GM12874 (cell line): ENCODE measurements around the gene ANKRD34B.

Source experiments
- CTCF ChIP-seq: IDR thresholded peaks from 2 replicates; pipeline ENCODE4 v1.5.1; 2011; ENCODE audit warnings: low read depth, mild to moderate bottlenecking, control low read depth, low read length, moderate library complexity; ENCODE audit not compliant: insufficient read depth

Gene ANKRD34B

DNA sequence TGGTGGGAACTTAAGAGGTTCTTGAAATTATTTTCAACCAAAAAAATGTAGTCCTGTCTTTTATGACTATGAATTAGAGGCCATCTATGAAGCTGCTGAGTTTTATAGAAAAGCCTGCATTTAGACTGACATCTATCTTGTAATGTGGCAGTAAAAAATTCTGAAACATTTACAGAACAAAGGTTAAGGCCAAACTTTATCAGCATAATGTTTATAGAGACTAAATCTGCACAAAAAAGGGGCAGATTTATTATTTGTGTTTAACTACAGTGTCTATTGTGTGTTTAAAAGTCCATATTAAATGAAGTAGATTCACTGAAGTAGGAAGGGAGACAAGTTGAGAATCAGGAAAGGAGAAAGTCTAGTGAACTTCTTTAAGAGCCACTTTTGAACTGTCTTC is 37.3 kb upstream of the ANKRD34B start:
- no peak for TF ChIP-seq CTCF

- TF ChIP-seq CTCF, result no peak
Observed at GRCh38 chr5:80600943-80601693, 31.0 kb upstream of the ANKRD34B start.

DNA sequence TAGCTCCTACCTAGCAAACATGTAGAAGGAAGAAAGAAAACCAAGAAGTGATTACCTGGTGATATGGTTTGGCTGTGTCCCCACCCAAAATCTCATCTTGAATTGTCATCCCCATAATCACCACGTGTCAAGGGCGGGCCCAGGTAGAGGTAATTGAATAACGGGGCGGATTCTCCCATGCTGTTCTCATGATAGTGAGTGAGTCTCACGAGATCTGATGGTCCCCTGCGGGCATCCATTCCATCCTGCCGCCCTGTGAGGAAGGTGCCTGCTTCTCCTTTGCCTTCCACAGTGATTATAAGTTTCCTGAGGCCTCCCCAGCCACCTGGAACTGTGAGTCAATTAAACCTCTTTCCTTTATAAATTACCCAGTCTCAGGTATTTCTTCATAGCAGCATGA is 27.4 kb upstream of the ANKRD34B start:
- TF ChIP-seq CTCF, result no peak

DNA sequence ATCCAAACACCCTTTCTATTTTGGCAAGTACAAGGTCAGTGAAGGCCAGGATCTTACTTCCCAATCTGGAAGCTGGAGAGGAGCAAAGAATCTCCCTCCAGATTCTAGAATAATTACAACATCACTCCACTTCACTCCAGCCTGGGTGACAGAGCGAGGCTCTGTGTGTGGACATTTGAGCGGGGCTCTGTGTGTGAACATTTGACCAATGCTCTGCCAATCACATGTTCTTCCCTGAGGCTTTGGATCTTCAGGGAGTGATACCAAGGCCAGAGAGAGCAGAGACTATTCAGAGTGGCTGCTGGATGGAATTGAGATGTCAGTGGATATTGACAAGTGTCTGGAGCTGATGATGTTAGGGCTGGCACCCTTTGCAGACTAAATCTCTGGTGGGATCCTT is 24.7 kb upstream of the ANKRD34B start:
- no peak for TF ChIP-seq CTCF

- no peak for TF ChIP-seq CTCF
Observed at GRCh38 chr5:80592761-80593160, 22.7 kb upstream of the ANKRD34B start.

DNA sequence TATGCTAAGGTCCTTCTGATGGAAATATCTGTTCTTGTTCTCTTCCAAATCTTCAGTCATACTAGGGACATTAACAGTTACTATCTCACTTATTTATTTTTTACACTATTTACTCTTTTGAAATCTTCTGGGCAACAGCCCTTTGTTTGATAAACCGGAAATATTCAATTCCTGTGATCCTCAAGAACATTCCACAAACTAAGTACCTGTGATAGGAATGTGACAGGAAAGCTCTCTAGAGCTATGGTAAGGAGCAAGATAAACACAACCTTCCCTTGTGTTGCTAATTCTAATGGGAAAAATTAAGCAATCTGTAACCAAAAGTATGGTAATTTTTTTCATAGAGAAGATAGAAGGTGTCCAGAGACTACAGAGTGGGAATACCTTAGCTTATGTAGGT is 22.0 kb upstream of the ANKRD34B start:
- no peak for TF ChIP-seq CTCF

DNA sequence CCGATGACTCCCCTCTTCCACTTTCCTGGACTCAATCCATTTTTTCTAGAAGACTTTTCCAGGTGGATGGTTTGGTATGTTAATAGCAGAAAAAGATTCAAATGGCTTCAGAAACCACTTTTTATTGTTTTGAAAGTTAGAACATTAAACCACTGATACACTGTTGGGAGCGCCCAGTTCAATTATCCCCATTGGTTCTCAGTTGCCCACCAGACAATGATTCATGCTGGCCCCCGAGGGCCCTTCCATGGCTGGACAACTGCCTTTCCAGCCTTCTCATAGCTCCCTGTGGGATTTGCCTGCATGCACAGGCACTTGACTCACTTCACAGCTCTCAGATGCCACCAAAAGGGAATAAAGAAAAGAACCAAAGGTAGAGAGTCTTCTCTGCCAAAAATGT is 21.3 kb upstream of the ANKRD34B start:
- TF ChIP-seq CTCF, result no peak
